Hepatocyte (in vitro differentiated cells): ENCODE results near the gene AVPR2.

Experiments used
- EZH2 ChIP-seq: fragments of 200-600 bp; sonication (generic); IDR thresholded peaks from 2 replicates; pipeline ENCODE4 v1.6.1; 2016; ENCODE audit warnings: antibody characterized with exemption, mild to moderate bottlenecking, borderline replicate concordance
- EZH2phosphoT487 ChIP-seq: fragments of 200-600 bp; sonication (generic); IDR thresholded peaks from one replicate; pipeline ENCODE4 v1.6.1; 2018; ENCODE audit warnings: antibody characterized with exemption, mild to moderate bottlenecking, low read depth, moderate library complexity; ENCODE audit not compliant: unreplicated experiment, severe bottlenecking
- TF ChIP-seq, protein P1 (sequence below): fragments of 200-600 bp; sonication (generic); IDR thresholded peaks from 2 replicates; pipeline ENCODE4 v1.5.1; 2016; ENCODE audit warnings: antibody characterized with exemption, mild to moderate bottlenecking; ENCODE audit not compliant: poor library complexity

DNA sequence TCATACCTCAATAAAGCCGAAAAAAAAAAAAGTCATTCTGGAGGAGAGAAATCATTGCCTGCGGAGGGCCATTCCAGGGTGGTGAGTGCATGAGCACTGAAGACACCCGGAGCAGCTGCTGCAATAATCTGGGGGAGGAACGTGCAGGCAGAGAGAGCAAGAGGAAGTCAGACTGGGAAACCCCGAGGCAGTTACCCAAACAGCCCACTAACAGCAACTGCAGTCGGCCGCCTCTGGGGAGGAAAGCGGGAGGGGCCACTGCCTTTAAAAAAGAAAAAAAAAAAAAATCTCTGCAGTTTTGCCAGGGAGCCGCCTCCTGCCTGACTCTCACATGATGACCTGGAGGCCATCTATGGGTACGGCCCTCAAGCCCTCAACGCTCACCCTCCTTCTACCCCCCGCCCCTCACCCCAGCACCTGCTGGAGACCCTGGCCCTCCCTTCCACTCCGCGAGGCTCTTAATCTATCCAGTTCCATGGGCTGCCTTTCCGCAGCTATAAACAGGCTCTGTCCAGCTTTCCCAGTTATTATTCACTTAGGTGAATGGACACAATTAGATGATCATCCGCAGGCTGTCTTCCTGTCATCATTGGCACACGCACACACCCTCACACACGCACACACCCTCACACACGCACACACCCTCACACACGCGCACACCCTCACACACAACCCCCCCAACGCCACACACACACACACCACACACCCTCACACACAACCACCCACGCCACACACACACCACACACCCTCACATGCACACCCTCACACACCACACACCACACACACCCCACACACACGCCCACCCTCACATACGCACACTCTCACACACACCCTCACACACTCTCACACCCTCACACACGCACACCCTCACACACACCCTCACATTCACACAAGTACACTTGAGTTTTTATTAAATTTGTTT is 3.4 kb upstream of the AVPR2 start:
- TF ChIP-seq, protein P1, sequence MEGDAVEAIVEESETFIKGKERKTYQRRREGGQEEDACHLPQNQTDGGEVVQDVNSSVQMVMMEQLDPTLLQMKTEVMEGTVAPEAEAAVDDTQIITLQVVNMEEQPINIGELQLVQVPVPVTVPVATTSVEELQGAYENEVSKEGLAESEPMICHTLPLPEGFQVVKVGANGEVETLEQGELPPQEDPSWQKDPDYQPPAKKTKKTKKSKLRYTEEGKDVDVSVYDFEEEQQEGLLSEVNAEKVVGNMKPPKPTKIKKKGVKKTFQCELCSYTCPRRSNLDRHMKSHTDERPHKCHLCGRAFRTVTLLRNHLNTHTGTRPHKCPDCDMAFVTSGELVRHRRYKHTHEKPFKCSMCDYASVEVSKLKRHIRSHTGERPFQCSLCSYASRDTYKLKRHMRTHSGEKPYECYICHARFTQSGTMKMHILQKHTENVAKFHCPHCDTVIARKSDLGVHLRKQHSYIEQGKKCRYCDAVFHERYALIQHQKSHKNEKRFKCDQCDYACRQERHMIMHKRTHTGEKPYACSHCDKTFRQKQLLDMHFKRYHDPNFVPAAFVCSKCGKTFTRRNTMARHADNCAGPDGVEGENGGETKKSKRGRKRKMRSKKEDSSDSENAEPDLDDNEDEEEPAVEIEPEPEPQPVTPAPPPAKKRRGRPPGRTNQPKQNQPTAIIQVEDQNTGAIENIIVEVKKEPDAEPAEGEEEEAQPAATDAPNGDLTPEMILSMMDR: no peak
- TF ChIP-seq EZH2 (no peak), EZH2phosphoT487 (no peak)
